ENCODE measurements around the gene SIRT2.

DNA sequence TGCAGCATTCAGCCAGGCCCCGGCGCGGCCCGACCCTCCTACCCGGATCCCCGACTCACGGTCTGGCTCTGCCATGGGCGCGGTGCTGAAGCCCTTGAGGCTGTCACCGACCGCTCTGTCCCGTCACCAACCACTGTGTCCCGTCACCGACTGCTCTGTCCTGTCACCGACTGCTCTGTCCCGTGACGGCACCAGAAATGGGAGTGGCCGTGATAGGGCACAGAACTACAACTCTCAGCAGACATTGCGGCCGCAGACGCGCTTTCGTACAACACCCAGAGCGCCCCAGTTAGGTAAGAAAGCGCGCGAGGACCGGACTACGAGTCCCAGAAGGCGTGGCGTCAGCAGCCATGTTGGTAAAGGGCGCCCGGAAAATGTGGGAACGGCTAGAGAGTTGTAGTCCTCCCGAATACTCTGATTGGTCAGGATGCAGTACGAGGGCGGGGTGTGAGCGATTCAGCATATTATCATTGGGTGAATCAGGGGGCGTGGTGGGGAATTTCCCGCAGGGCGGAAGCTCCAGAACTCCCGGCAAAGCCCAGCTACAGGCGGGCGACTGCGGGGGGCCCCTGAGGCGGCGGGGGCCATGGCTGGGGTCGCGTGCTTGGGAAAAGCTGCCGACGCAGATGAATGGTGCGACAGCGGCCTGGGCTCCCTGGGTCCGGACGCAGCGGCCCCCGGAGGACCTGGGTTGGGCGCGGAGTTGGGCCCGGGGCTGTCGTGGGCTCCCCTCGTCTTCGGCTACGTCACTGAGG, at the start of gene SIRT2, which contains the start of gene NFKBIB:
- TF ChIP-seq EZH2 (IDR thresholded peaks at IDR 0.05; ENCODE audit: low read length), result no peak
- TF ChIP-seq, protein P1, sequence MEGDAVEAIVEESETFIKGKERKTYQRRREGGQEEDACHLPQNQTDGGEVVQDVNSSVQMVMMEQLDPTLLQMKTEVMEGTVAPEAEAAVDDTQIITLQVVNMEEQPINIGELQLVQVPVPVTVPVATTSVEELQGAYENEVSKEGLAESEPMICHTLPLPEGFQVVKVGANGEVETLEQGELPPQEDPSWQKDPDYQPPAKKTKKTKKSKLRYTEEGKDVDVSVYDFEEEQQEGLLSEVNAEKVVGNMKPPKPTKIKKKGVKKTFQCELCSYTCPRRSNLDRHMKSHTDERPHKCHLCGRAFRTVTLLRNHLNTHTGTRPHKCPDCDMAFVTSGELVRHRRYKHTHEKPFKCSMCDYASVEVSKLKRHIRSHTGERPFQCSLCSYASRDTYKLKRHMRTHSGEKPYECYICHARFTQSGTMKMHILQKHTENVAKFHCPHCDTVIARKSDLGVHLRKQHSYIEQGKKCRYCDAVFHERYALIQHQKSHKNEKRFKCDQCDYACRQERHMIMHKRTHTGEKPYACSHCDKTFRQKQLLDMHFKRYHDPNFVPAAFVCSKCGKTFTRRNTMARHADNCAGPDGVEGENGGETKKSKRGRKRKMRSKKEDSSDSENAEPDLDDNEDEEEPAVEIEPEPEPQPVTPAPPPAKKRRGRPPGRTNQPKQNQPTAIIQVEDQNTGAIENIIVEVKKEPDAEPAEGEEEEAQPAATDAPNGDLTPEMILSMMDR (optimal IDR thresholded peaks at IDR 0.05 in 1 of 3, IDR thresholded peaks at IDR 0.05 in 1 of 3, conservative IDR thresholded peaks at IDR 0.05 in 1 of 3; ENCODE audit: extremely low read depth in 1 of 3, insufficient read depth in 2 of 3, low read length in 3 of 3), result no peak
